ENCODE measurements around the gene DNAH14.
"Not testable (repeated sequence)": the region's sequence is repeated elsewhere in the genome, so short reads cannot be mapped to it uniquely, and the experiment has no call there.

Gene DNAH14

DNA sequence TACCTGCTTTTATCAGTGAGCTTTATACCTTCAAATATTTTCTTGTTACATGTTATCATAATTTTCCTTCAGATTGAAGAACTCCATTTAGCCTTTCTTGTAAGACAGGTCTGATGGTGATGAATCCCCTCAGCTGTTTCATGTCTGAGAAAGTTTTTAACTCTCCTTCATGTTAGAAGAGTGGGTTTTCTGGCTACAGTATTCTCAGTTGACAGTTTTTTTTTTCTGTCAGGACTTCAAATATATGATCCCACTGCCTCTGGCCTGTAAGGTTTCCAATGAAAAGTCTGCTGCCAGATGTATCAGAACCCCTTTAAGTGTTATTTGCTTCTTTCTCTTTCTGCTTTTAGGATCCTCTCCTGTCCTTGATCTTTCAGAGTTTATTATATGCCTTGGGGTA is 250.2 kb downstream of the DNAH14 start:
- DNase-seq (ENCODE audit: insufficient read length, low spot score) (no peak), FAIRE-seq (no peak)
- TF ChIP-seq POLR2A (IDR thresholded peaks at IDR 0.05; ENCODE audit: low read depth, low read length), result no peak
- no peak for TF ChIP-seq POLR2AphosphoS5 (IDR thresholded peaks at IDR 0.05; ENCODE audit: low read depth, low read length)
- TF ChIP-seq PAX5 (IDR thresholded peaks at IDR 0.05; ENCODE audit: insufficient read depth, low read length, severe bottlenecking), result no peak
- no peak for TF ChIP-seq TAF1 (IDR thresholded peaks at IDR 0.05; ENCODE audit: low read depth, low read length)
- no peak for TF ChIP-seq POU2F2 (IDR thresholded peaks at IDR 0.05; ENCODE audit: low read depth, low read length)
- TF ChIP-seq SPI1 (IDR thresholded peaks at IDR 0.05; ENCODE audit: low read depth, low read length), result no peak

DNA sequence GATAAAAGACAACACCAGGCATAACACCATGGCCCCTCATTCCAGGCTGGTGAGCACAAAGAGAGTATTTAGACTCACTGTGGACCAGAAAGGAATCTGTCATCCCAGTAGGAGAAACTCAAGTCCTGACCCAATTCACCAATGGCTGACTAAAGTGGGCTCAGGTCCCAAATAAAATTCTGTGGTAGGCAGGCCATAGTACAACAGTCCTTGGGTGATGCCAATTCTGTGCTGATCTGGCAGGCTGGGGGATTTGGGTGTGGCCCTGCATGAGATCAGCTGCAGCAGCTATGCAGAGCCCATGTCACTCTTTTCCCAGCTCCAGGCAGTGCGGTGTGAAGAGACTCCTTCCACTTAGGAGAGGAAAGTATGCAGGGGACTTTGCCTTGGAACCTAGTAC is 253.2 kb downstream of the DNAH14 start:
- TF ChIP-seq TAF1 (IDR thresholded peaks at IDR 0.05; ENCODE audit: low read depth, low read length) (no peak), POU2F2 (IDR thresholded peaks at IDR 0.05; ENCODE audit: low read depth, low read length) (no peak), POLR2AphosphoS5 (IDR thresholded peaks at IDR 0.05; ENCODE audit: low read depth, low read length) (no peak), PAX5 (IDR thresholded peaks at IDR 0.05; ENCODE audit: insufficient read depth, low read length, severe bottlenecking) (no peak), SPI1 (IDR thresholded peaks at IDR 0.05; ENCODE audit: low read depth, low read length) (no peak), POLR2A (IDR thresholded peaks at IDR 0.05; ENCODE audit: low read depth, low read length) (no peak)
- FAIRE-seq (no peak), DNase-seq (ENCODE audit: insufficient read length, low spot score) (no peak)

DNA sequence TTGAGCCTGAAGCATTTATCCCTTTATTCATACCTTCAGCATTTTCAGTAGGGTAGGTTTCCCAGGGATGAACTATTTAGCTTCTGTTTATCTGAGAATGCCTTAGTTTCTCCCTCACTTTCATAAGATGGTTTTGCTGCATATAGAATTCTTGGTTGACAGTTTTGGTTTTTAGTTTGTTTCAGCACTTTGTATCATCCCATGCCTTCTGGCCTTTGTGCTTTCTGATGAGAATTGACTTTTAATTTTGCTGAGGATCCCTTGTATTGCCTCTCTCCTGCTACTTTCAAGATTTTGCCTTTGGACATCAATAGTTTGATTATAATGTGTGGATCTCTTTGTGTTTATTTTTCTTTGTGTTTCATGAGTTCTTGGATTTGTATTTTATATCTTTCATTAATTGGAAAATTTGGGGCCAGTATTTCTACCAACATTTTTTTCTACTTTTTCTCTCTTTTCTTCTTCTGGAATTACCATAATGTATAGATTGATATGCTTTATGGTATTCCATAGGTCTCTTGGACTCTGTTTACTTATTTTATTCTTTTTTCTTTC is 261.8 kb downstream of the DNAH14 start:
- DNase-seq (ENCODE audit: insufficient read length, low spot score), result no peak
- FAIRE-seq, result no peak
- TF ChIP-seq POLR2AphosphoS5 (IDR thresholded peaks at IDR 0.05; ENCODE audit: low read depth, low read length), result no peak
- no peak for TF ChIP-seq TAF1 (IDR thresholded peaks at IDR 0.05; ENCODE audit: low read depth, low read length)
- no peak for TF ChIP-seq POU2F2 (IDR thresholded peaks at IDR 0.05; ENCODE audit: low read depth, low read length)
- no peak for TF ChIP-seq SPI1 (IDR thresholded peaks at IDR 0.05; ENCODE audit: low read depth, low read length)

DNA sequence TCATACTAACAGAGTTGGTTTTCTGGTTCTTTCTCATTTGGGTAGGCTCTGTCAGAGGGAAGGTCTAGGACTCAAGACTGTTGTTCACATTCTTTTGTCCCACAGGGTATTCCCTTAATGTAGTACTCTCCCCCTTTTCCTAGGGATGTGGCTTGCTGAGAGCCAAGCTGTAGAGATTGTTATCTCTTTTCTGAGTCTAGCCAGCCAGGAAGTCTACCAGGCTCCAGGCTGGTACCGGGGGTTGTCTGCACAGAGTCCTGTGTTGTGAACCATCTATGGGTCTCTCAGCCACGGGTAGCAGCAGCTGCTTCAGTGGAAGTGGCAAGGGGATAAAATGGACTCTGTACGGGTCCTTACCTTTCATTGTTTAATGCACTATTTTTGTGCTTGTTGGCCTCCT is 272.0 kb downstream of the DNAH14 start:
- FAIRE-seq (no peak), DNase-seq (ENCODE audit: insufficient read length, low spot score) (no peak)
- TF ChIP-seq PAX5 (IDR thresholded peaks at IDR 0.05; ENCODE audit: insufficient read depth, low read length, severe bottlenecking) (no peak), POU2F2 (IDR thresholded peaks at IDR 0.05; ENCODE audit: low read depth, low read length) (no peak)

DNA sequence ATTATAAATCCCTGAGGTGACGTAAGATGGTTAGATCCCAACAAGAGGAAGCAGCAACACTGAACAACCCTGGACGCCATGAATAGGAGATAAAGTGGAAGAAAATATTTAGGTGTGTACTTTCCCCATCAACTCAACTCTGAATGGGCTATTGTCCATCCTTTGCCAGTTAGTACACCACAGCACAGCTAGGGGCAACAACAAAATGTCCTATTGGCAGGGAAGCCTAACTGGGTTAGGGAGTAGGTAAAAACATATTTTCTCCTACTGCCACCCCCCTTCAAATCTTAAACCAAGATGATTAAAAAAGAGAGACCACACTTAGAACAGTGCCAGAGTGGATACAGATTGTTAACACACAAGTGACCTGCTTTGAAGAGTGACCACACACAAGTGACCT is 278.3 kb downstream of the DNAH14 start:
- no peak for TF ChIP-seq POU2F2 (IDR thresholded peaks at IDR 0.05; ENCODE audit: low read depth, low read length)
- TF ChIP-seq POLR2AphosphoS5 (IDR thresholded peaks at IDR 0.05; ENCODE audit: low read depth, low read length), result no peak
- TF ChIP-seq SPI1 (IDR thresholded peaks at IDR 0.05; ENCODE audit: low read depth, low read length), result no peak
- no peak for FAIRE-seq
- no peak for DNase-seq (ENCODE audit: insufficient read length, low spot score)

DNA sequence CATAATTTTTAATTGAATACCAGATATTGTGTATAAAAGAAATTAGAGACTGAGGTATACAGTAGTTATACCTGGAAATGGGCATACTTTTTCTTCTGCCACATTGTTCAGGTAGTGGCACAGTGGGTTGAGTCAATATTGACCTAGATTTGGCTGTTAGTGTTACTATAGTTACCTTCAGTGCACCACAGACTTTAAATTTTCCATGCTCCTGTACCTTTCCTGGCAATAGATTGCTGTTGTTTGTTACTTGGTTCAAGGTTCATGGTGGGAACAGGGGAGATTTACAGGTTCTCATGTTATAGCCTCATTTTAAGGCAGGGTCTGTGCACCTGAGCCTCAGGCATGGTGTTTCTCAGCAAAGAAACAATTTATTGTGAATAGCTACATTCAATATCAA is 279.7 kb downstream of the DNAH14 start:
- FAIRE-seq (no peak), DNase-seq (ENCODE audit: insufficient read length, low spot score) (no peak)
- TF ChIP-seq SPI1 (IDR thresholded peaks at IDR 0.05; ENCODE audit: low read depth, low read length), result no peak
- TF ChIP-seq POLR2A (IDR thresholded peaks at IDR 0.05; ENCODE audit: low read depth, low read length), result no peak
- no peak for TF ChIP-seq POU2F2 (IDR thresholded peaks at IDR 0.05; ENCODE audit: low read depth, low read length)
- no peak for TF ChIP-seq TAF1 (IDR thresholded peaks at IDR 0.05; ENCODE audit: low read depth, low read length)
- no peak for TF ChIP-seq PAX5 (IDR thresholded peaks at IDR 0.05; ENCODE audit: insufficient read depth, low read length, severe bottlenecking)
- no peak for TF ChIP-seq POLR2AphosphoS5 (IDR thresholded peaks at IDR 0.05; ENCODE audit: low read depth, low read length)

DNA sequence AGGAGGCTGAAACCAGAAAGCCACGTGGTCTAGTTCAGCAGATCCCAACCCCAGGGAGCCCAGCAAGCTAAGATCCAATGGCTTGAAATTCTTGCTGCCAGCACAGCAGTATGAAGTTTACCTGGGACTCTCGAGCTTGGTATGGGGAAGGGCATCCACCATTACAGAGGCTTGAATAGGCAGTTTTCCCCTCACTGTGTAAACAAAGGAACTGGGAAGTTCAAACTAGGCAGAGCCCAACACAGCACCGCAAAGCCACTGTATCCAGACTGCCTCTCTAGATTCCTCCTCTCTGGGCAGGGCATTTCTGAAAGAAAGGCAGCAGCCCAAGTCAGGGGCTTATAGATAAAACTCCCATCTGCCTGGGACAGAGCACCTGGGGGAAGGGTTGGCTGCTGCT is 280.7 kb downstream of the DNAH14 start:
- FAIRE-seq; DNase-seq (ENCODE audit: insufficient read length, low spot score): not testable (repeated sequence)

DNA sequence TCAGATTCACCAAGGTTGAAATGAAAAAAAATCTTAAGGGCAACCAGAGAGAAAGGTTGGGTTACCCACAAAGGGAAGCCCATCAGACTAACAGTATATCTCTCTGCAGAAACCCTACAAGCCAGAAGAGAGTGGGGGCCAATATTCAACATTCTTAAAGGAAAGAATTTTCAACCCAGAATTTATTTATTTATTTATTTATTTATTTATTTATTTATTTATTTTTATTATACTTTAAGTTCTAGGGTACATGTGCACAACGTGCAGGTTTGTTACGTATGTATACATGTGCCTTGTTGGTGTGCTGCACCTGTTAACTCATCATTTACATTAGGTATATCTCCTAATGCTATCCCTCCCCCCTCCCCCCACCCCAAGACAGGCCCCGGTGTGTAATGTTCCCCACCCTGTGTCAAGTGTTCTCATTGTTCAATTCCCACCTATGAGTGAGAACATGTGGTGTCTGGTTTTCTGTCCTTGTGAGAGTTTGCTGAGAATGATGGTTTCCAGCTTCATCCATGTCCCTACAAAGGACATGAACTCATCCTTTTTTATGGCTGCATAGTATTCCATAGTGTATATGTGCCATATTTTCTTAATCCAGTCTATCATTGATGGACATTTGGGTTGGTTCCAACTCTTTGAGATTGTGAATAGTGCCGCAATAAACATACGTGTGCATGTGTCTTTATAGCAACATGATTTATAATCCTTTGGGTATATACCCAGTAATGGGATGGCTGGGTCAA is 282.4 kb downstream of the DNAH14 start:
- not testable (repeated sequence) for FAIRE-seq; DNase-seq (ENCODE audit: insufficient read length, low spot score)

DNA sequence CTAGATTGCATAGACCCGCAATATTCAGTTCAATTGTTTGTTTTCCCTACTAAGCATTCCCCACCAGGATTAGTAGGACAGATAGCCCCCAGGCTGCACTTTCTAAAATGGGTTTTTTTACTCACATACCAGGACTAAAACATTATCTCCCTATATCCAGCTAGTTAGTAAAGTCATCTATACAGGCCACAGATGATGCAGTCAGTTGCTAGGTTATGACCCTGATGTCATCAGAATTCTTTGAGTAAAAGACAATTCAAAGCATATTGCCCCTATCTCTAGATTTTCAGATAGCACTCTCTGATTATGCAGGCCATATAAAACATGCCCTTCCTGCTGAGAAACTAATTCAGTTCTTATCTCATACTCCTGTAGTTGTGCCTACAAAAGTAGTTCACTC is 294.8 kb downstream of the DNAH14 start:
- DNase-seq (ENCODE audit: insufficient read length, low spot score) (no peak), FAIRE-seq (no peak)
- no peak for TF ChIP-seq POLR2A (IDR thresholded peaks at IDR 0.05; ENCODE audit: low read depth, low read length)
- no peak for TF ChIP-seq TAF1 (IDR thresholded peaks at IDR 0.05; ENCODE audit: low read depth, low read length)
- TF ChIP-seq SPI1 (IDR thresholded peaks at IDR 0.05; ENCODE audit: low read depth, low read length), result no peak
- TF ChIP-seq PAX5 (IDR thresholded peaks at IDR 0.05; ENCODE audit: insufficient read depth, low read length, severe bottlenecking), result no peak
- TF ChIP-seq POU2F2 (IDR thresholded peaks at IDR 0.05; ENCODE audit: low read depth, low read length), result no peak
- TF ChIP-seq POLR2AphosphoS5 (IDR thresholded peaks at IDR 0.05; ENCODE audit: low read depth, low read length), result no peak

DNA sequence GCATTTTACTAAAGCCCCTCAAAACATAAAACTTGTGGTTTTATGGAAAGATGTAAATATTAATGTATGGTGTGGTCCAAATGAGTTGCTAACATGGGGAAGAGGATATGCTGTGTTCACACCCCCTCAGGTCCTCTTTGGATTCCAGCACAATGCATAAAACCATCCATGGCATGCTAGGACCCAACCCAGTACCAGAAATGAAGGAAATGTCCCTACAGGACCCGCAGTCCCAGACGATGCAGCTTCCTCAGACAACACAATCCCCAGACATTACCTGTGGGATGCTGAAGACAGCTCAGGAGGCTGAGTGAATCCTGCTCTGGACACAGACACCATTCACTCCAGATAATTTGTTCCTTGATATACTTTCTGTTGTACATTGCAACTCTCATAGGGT is 296.2 kb downstream of the DNAH14 start:
- TF ChIP-seq TAF1 (IDR thresholded peaks at IDR 0.05; ENCODE audit: low read depth, low read length), result no peak
- no peak for TF ChIP-seq PAX5 (IDR thresholded peaks at IDR 0.05; ENCODE audit: insufficient read depth, low read length, severe bottlenecking)
- TF ChIP-seq POLR2AphosphoS5 (IDR thresholded peaks at IDR 0.05; ENCODE audit: low read depth, low read length), result no peak
- TF ChIP-seq POU2F2 (IDR thresholded peaks at IDR 0.05; ENCODE audit: low read depth, low read length), result no peak
- TF ChIP-seq SPI1 (IDR thresholded peaks at IDR 0.05; ENCODE audit: low read depth, low read length), result no peak
- no peak for TF ChIP-seq POLR2A (IDR thresholded peaks at IDR 0.05; ENCODE audit: low read depth, low read length)
- FAIRE-seq, result no peak
- no peak for DNase-seq (ENCODE audit: insufficient read length, low spot score)

DNA sequence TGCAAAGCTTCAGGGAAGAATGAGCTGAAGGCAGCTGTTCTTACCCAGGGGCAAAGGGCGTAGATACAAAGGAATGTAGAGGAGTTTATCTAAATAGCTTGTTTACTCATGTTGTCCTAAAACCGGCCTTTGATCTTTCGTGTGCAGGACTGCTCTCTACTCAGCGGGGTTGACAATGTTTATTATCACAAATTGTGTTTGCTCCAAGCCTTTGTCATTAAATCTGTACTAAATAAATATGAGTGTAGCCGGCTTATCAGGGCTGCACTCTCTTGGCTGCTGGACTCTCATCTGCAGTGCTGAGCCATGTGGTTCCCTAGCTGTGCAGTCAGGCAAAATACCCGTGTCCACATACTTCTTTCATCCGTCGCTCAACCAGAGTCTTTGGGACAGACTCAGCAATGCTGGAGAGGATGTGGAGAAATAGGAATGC is 299.4 kb downstream of the DNAH14 start:
- TF ChIP-seq SPI1 (IDR thresholded peaks at IDR 0.05; ENCODE audit: low read depth, low read length), result no peak
- TF ChIP-seq TAF1 (IDR thresholded peaks at IDR 0.05; ENCODE audit: low read depth, low read length), result no peak
- TF ChIP-seq PAX5 (IDR thresholded peaks at IDR 0.05; ENCODE audit: insufficient read depth, low read length, severe bottlenecking), result no peak
- FAIRE-seq, result no peak

DNA sequence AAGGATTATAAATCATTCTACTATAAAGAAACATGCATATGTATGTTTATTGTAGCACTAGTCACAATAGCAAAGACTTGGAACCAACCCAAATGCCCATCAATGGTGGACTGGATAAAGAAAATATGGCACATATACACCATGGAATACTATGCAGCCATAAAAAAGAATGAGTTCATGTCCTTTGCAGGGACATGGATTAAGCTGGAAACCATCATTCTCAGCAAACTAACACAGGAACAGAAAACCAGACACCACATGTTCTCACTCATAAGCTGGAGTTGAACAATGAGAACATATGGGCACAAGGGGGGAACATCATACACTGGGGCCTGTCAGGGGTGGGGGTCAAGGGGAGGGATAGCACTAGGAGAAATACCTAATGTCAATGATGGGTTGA is 300.0 kb downstream of the DNAH14 start:
- not testable (repeated sequence) for DNase-seq (ENCODE audit: insufficient read length, low spot score); FAIRE-seq

More for the DNA sequence above, 299.4 kb downstream of the DNAH14 start:
- DNase-seq (ENCODE audit: insufficient read length, low spot score), result no peak
